Mesenteric fat pad (tissue), 1 donor: Measurements from ENCODE around the gene KCND3. TPM values are rescaled to one million over a fixed set of nuclear protein-coding genes. Genes with fewer than 3 reads are reported as not detected.

Experiments
- DNase-seq: peaks from one replicate; pipeline ENCODE4 v3.0.0-alpha.2; 2020; ENCODE audit warnings: low spot score
- total RNA-seq: library from RNA; stranded (reverse); fragmentation: NEBNext Ultra II Directional; extraction: Animal tissue kit (Norgen Biotek cat#: 25700); gene quantifications from one replicate; pipeline ENCODE4 v1.2.1, GENCODE V29; 2021
- donor health status: DM: yes; HTN: yes; CAD: no.

The KCND3 gene
- total RNA-seq, 1 donor from 2014 or later, result 18.4 TPM

GRCh38 chr1:111959436-111959835 lies 30.0 kb downstream of the KCND3 start:
- no peak for DNase-seq

DNA sequence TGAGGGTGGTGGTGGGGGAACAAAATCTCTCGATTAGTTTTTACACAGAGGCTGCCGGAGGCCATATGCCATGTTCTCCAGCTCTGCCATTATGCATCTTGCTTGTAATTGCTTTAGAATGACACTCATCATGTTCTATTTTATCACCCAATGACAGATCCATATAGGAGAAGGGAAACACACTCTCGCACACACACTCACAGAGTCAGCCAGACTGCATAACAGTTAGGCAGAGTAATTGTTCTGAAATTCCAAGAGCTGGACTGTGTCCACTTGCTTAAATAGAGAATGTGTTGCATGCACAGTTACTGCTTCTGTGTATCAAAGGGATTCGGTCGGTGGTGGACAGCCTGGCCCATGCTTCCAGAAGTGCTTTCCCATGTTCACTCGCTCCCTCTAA lies 30.6 kb downstream of the KCND3 start:
- no peak for DNase-seq

DNA sequence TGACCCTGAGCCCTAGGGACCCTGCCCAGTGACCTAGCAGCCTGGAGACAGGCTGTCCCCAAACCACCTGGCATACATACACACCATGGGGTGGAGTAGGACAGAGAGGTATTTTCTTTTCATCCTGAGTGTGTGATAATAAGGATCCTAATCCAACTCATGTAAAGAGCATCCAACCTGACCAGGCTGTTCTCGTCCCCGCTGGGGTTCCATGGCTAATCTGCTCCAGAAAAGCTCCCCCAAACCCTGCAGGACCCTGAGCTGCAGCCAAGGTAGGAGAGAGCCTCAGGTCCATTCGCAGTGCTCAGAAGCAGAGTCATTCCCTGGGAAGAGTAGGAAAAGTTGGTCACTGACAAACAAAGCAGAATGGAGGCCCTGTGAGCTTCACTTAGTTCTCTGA lies 31.4 kb downstream of the KCND3 start:
- no peak for DNase-seq

DNA sequence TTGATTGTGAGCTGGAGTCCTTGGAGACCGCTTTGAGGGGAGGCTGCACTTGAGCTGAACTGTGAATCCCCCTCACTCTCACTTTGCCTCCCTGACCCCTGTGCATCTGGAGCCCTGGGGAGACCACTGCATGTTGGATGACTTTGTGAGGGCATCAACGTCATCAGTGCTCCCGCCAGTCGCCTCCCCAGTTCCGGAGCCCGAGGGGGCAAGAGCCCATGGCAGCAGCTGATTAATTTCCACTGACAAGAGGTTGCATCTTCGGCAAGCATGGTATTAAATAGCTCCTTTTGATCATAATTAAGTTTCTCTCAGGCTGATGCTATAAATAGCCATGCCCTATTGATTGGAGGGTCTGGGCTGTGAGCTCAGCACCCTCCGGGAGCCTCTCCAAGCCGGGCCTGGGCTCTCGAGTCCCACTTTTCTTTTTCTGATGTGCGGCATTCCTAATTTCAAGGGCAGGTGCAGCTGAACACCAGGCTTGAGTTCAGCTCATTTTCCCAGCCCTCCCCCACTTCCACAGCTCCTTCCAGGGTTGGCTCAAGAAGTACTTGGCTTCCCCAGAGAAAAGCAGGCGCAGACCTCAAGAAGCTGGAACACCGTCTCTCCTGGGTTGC lies 33.2 kb downstream of the KCND3 start:
- DNase-seq, result no peak

GRCh38 chr1:111955755-111956154 lies 33.7 kb downstream of the KCND3 start:
- DNase-seq, result no peak

GRCh38 chr1:111953797-111954196 lies 35.7 kb downstream of the KCND3 start:
- DNase-seq, result no peak

- DNase-seq, result no peak
Measured at GRCh38 chr1:111952125-111952657, 37.3 kb downstream of the KCND3 start.

DNA sequence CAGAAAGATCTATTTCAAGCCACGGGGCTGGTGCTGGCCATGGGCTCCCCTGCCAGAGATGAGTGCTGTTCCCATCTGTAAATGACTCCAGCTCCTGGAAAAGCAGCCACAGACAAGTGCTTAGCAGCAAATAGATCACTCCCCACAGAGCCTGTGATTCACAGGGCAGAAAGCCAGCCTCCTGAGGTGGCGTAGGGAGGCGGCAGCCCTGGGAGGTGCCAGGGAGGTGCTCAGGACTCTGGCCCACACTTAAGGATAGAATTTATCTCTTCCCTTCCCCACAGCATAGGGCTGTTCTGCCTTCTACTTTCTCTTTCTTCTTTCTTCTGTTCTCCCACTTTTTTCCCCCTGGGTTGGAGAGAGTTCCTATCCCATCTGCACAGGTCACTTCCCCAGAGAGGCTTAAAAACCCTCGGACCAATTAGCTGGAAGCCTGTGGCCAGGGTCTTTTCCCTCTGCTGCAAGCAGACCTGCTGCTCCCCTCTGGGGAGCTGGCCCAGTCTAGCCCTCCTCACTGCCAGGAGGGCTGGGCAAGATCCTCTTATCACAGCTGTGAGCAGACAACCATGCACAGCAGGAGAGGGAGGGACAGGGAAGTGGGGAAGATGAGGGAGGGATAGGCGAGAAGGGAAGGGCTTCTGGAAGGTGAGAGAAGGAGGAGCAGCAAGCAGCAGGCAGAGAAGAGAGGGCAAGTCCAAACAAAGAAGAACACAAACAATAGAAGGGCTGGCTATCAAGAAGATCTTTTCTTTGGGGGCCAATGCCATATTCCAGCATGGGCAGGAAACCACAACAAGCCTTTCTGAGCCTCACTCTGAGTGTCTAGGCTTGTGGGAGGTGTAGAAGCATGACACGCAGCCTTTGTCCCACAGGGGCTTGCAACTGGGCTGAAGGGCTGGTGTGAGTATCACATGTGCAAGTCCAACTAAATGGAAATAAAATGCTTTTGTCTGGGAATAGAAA lies 41.0 kb downstream of the KCND3 start:
- DNase-seq, result no peak

GRCh38 chr1:111943846-111944749 lies 45.4 kb downstream of the KCND3 start:
- DNase-seq, result no peak

GRCh38 chr1:111943066-111943465 lies 46.4 kb downstream of the KCND3 start:
- DNase-seq, result no peak

GRCh38 chr1:111938536-111938935 lies 50.9 kb downstream of the KCND3 start:
- peak; percentile 62 for DNase-seq

DNA sequence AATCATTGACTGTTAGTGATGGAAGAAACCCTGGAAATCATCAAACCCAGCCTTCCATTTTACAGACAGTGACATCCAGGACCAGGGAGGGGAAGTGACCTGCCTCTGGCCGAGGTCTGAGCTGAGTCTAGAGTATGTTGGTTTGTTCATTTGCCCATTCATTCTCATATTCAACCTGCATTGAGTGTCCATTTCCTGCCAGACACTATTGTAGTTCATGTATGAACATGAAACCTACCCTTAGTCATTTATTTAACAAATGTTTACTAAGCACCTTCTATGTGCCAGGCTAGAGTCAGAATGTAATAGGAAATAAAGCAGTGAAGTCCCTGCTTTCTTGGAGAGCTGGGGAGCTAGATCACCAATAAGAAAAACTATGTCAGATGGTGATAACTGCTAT lies 51.3 kb downstream of the KCND3 start:
- DNase-seq, result peak; percentile 22

DNA sequence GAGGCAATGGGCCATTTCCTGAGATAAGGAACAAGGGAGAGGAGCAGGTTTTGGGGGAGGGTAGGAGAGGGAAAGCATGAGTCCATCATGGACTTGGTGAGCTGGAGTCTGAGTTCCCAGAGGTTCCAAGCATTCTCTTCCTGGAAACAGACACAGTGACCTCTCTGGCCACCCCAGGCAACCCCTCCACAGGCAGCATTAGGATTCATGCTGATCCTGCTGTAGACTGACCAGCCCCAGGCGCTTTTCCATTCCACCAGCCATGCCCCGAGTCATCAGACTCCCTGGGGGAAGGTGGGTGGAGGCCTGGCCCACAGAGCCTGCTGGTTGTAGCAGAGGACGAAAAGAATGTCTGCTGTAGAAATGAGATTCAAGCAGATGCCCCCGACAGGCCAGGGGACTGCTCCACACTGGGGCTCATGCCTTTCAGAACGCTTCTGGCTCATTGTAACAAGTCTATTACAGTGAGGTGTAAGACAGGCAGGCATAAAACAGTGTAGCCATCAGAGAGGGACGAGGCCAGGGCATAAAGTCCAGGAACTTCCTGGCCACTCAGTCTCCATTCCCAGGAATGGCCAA lies 52.2 kb downstream of the KCND3 start:
- DNase-seq, result peak; percentile 57

GRCh38 chr1:111934106-111934852 lies 55.2 kb downstream of the KCND3 start:
- DNase-seq, result no peak

DNA sequence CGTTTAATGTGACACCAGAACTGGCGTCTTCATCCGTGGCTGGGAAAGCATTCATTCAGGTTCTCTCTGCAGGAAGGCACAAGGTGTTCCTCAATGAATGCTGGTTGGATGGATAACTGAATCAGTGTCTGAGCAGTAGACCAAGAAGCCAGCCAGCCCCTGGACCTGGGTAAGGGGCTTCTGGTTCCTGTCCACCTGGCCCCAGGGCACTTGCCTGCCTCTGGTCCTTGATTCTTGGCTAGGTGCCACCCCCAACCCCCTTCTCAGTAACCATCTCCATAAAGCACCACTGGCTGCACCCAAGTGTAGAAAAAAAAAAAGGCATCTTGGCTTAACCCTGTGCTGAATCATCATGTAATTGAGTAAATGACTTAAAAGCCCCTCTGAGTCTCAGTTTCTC lies 59.1 kb downstream of the KCND3 start:
- no peak for DNase-seq

GRCh38 chr1:111928531-111928930 lies 60.9 kb downstream of the KCND3 start:
- DNase-seq, result no peak

DNA sequence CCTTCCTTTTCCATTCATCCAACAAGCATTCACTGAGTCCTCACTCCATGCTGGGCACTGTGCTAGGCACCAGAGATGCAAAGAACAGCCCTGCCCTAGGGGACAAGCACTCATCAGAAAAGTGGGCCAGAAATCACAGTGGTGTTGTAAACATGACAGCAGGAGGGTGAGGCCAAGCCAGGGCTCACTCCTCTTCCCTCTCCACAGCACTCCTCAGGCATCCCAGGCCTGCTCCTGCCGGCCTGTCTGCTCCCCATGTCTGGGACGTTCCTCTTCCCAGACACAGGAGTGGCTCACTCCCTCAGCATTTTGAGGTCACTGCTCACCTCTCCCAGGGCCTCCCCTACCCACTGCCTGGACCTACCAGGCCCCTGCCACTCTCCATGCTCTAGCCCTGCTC lies 61.8 kb downstream of the KCND3 start:
- no peak for DNase-seq

DNA sequence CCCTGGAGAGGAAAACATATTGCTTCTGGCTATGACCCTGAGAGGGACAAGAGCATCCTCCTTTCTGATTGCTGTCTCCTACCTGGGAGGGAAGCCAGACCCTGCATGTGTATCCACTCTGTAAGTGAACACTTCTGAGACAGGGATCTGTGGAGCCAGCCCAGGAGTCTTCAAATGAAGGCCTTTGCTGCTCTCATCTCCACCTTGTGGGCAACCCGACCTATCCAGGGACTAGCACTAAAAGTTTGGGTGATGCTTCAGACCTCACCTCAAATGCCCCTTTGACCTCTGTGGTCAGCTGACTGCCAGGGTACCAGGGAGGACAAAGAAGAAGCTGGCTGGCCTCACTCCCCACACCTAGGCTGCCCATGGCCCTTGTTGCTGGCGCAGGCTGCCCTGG lies 64.7 kb downstream of the KCND3 start:
- DNase-seq, result no peak

DNA sequence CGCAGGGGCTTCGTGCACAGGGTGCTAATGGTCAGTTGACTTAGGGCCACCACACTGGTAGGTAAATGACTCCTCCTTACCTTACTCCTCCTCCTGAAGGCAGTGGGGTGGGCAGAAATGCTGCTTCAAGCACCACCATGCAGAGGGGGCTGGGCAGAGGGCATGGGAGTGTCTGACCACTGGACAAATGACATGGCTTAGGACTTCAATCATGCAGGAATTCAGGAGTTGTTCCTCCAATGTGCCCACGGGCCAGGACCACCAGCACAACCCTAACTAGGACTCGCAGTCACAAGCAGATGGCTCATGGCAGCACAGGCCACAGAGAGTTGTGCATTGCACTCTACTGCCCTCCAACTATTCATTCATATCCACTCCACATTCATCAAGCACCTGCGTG lies 65.7 kb downstream of the KCND3 start:
- no peak for DNase-seq

DNA sequence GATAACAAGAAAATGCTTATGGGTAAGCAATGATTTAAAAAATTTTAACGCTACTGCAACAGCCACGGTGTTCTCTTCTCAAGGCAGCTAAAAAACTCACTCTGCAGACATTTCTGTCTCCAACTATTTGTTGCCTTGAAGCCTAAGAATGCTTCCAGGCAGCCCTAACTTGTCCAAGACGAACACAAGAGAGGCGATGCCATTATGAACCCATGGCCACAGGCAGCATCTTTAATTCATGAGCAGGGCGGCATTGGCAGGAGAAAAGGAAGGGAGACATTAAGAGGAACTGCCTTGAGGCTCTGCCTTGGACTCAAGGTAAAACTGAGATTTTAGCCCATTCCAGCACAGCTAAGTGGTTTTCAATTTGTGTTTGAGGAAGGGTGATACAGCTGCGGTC lies 67.5 kb downstream of the KCND3 start:
- DNase-seq, result no peak
